H1 (cell line): ENCODE measurements around the gene NSUN2. TPM values are rescaled to one million over a fixed set of nuclear protein-coding genes. Genes with fewer than 3 reads are reported as not detected.

Experiments
- CTCF ChIA-PET: fragments of 300-600 bp; sonication (Branson Sonifier 250); formaldehyde crosslinking; loops from one replicate; lab custom pipeline; 2021; ENCODE audit not compliant: partially characterized antibody; lab: Charles Lee
- POLR2A ChIA-PET: fragments of 300-600 bp; sonication (Branson Sonifier 250); formaldehyde crosslinking; loops from one replicate; lab custom pipeline; 2021; ENCODE audit warnings: inconsistent platforms; ENCODE audit not compliant: partially characterized antibody; lab: Charles Lee
- DNase-seq, 2 experiments: peaks; one replicate each; pipeline versions ENCODE4 v3.0.0 to v3.0.0-alpha.2; 2010 to 2022; ENCODE audit warnings: low spot score in 2 of 2, low read depth in 1 of 2, mixed read lengths in 1 of 2
- FAIRE-seq: peaks from 2 replicates; lab custom pipeline; 2011; peaks lifted over from hg19 to GRCh38; lab: Jason Lieb, UNC
- H2AFZ ChIP-seq: 2 replicates; pipeline ENCODE4 v1.8.1; 2012; ENCODE audit warnings: low read length, inconsistent platforms
- H2AK5ac ChIP-seq: 2 replicates; pipeline ENCODE4 v1.6.1; 2013; ENCODE audit warnings: low read depth, low read length
- H2BK120ac ChIP-seq: replicated peaks from 2 replicates; pipeline ENCODE3; 2013; ENCODE audit warnings: low read depth, low read length, inconsistent platforms
- H2BK12ac ChIP-seq: 2 replicates; pipeline ENCODE4 v1.6.1; 2013; ENCODE audit warnings: low read depth, low read length
- H2BK15ac ChIP-seq: 2 replicates; pipeline ENCODE4 v1.6.1; 2013; ENCODE audit warnings: low read length
- H2BK20ac ChIP-seq: 2 replicates; pipeline ENCODE4 v1.6.1; 2013; ENCODE audit warnings: low read length
- H2BK5ac ChIP-seq: 2 replicates; pipeline ENCODE4 v1.6.1; 2013; ENCODE audit warnings: low read depth, low read length
- H3K14ac ChIP-seq: 2 replicates; pipeline ENCODE4 v1.6.1; 2013; ENCODE audit warnings: inconsistent platforms; ENCODE audit not compliant: insufficient read length
- H3K18ac ChIP-seq: 2 replicates; pipeline ENCODE4 v1.6.1; 2013; ENCODE audit warnings: low read length; ENCODE audit errors: extremely low read depth
- H3K23ac ChIP-seq: 2 replicates; pipeline ENCODE4 v1.6.1; 2013; ENCODE audit warnings: inconsistent platforms; ENCODE audit not compliant: insufficient read length
- H3K23me2 ChIP-seq: 2 replicates; pipeline ENCODE4 v1.6.1; 2013; ENCODE audit warnings: low read depth, low read length
- H3K27ac ChIP-seq: 2 replicates; pipeline ENCODE4 v1.6.1; 2011; ENCODE audit warnings: low read depth, low read length, inconsistent platforms
- H3K27me3 ChIP-seq, 4 experiments: replicated peaks in 1 of 4; 1 replicate in 1 of 4; 2 replicates in 3 of 4; pipeline versions ENCODE4 v1.6.1 to v1.8.1; 2011 to 2013; ENCODE audit warnings: low read length in 3 of 4, mild to moderate bottlenecking in 3 of 4, inconsistent platforms in 2 of 4, mixed read lengths in 2 of 4, moderate library complexity in 1 of 4; ENCODE audit not compliant: control insufficient read depth in 3 of 4, insufficient read depth in 3 of 4; ENCODE audit errors: extremely low read depth in 1 of 4
- H3K36me3 ChIP-seq, 4 experiments: 2 replicates each; pipeline versions ENCODE4 v1.6.1 to v1.8.1; 2011 to 2013; ENCODE audit warnings: mild to moderate bottlenecking in 4 of 4, low read length in 3 of 4, moderate library complexity in 2 of 4, control low read depth in 1 of 4, inconsistent platforms in 1 of 4; ENCODE audit not compliant: insufficient read depth in 4 of 4, control insufficient read depth in 2 of 4
- H3K4ac ChIP-seq: replicated peaks from 2 replicates; pipeline ENCODE3; 2013; ENCODE audit warnings: low read length, low read depth, mixed read lengths, inconsistent platforms; ENCODE audit not compliant: insufficient read length
- H3K4me1 ChIP-seq, 4 experiments: replicated peaks in 1 of 4; 1 replicate in 1 of 4; 2 replicates in 3 of 4; pipeline versions ENCODE4 v1.6.1 to v1.8.1; 2011 to 2013; ENCODE audit warnings: low read length in 3 of 4, inconsistent platforms in 2 of 4, mixed read lengths in 1 of 4; ENCODE audit not compliant: insufficient read depth in 4 of 4, control insufficient read depth in 3 of 4
- H3K4me2 ChIP-seq, 2 experiments: 2 replicates each; pipeline versions ENCODE4 v1.6.1 to v1.8.1; 2011 to 2013; ENCODE audit warnings: low read depth in 2 of 2, low read length in 2 of 2, control low read depth in 1 of 2, inconsistent platforms in 1 of 2, mild to moderate bottlenecking in 1 of 2; ENCODE audit not compliant: insufficient read depth in 1 of 2
- H3K4me3 ChIP-seq, 4 experiments: fragments of 200-600, 300-600 bp in 1 of 4; sonication (generic), shearing (Covaris generic), sonication (Bioruptor Twin) in 1 of 4; 2 replicates each; pipeline versions ENCODE4 v1.5.1 to v1.8.1; 2011 to 2016; ENCODE audit warnings: low read length in 4 of 4, low read depth in 3 of 4, control low read depth in 2 of 4, inconsistent platforms in 2 of 4, mild to moderate bottlenecking in 2 of 4, mixed read lengths in 1 of 4, moderate library complexity in 1 of 4; ENCODE audit not compliant: insufficient read depth in 2 of 4; ENCODE audit errors: extremely low read depth in 1 of 4
- H3K56ac ChIP-seq: replicated peaks from 2 replicates; pipeline ENCODE3; 2013; ENCODE audit warnings: low read depth, mild to moderate bottlenecking, mixed read lengths, low read length, inconsistent platforms; ENCODE audit not compliant: insufficient read length
- H3K79me1 ChIP-seq: 2 replicates; pipeline ENCODE4 v1.6.1; 2013; ENCODE audit warnings: low read depth, low read length, control low read depth
- H3K79me2 ChIP-seq, 2 experiments: 2 replicates each; pipeline versions ENCODE4 v1.6.1 to v1.8.1; 2012 to 2013; ENCODE audit warnings: low read length in 2 of 2, mild to moderate bottlenecking in 2 of 2, inconsistent platforms in 1 of 2; ENCODE audit not compliant: insufficient read depth in 2 of 2, control insufficient read depth in 1 of 2
- H3K9ac ChIP-seq, 4 experiments: replicated peaks in 1 of 4; 1 replicate in 1 of 4; 2 replicates in 3 of 4; pipeline versions ENCODE4 v1.6.1 to v1.8.1; 2011 to 2013; ENCODE audit warnings: low read depth in 3 of 4, low read length in 3 of 4, control low read depth in 2 of 4, mild to moderate bottlenecking in 2 of 4, moderate library complexity in 2 of 4, inconsistent platforms in 1 of 4; ENCODE audit errors: extremely low read depth in 1 of 4
- H3K9me3 ChIP-seq, 2 experiments: 2 replicates each; pipeline versions ENCODE4 v1.6.1 to v1.8.1; 2012 to 2013; ENCODE audit warnings: mild to moderate bottlenecking in 2 of 2, moderate library complexity in 2 of 2, control low read depth in 1 of 2, inconsistent platforms in 1 of 2, low read depth in 1 of 2, low read length in 1 of 2, mixed read lengths in 1 of 2; ENCODE audit not compliant: insufficient read depth in 2 of 2
- H4K20me1 ChIP-seq, 2 experiments: replicated peaks in 1 of 2; 2 replicates each; pipeline versions ENCODE3 to v1.8.1; 2011 to 2013; ENCODE audit warnings: inconsistent platforms in 2 of 2, low read length in 2 of 2, mild to moderate bottlenecking in 1 of 2; ENCODE audit not compliant: insufficient read depth in 2 of 2, control insufficient read depth in 1 of 2
- H4K5ac ChIP-seq: 2 replicates; pipeline ENCODE4 v1.6.1; 2013; ENCODE audit warnings: low read length, low read depth, mixed read lengths, inconsistent platforms; ENCODE audit not compliant: insufficient read length
- H4K8ac ChIP-seq: 2 replicates; pipeline ENCODE4 v1.8.0; 2013; ENCODE audit warnings: mild to moderate bottlenecking, moderate library complexity, low read length, inconsistent platforms; ENCODE audit not compliant: insufficient read depth; ENCODE audit errors: extremely low read depth
- H4K91ac ChIP-seq: replicated peaks from 2 replicates; pipeline ENCODE3; 2013; ENCODE audit warnings: low read length, mixed read lengths, inconsistent platforms; ENCODE audit not compliant: insufficient read length
- BRCA1 ChIP-seq: IDR thresholded peaks from 2 replicates; pipeline ENCODE4 v1.6.1; 2012; ENCODE audit warnings: low read depth, low read length, improper control_type of control experiment
- CREB1 ChIP-seq: IDR thresholded peaks from 2 replicates; pipeline ENCODE4 v1.6.1; 2012; ENCODE audit warnings: inconsistent platforms
- KDM5A ChIP-seq: fragments of 200-600 bp; IDR thresholded peaks from 2 replicates; pipeline ENCODE4 v1.7.1; 2012; ENCODE audit warnings: mild to moderate bottlenecking, low read length, inconsistent platforms, mixed read lengths
- POLR2A ChIP-seq, 2 experiments: IDR thresholded peaks; 1 replicate in 1 of 2; 2 replicates in 1 of 2; pipeline ENCODE4 v1.6.1; 2011; ENCODE audit warnings: low read depth in 2 of 2, low read length in 2 of 2, mild to moderate bottlenecking in 2 of 2; ENCODE audit errors: control extremely low read depth in 1 of 2
- TBP ChIP-seq: IDR thresholded peaks from 2 replicates; pipeline ENCODE4 v1.6.1; 2011; ENCODE audit warnings: low read depth, low read length, improper control_type of control experiment
- WGBS, 2 experiments: shearing (Covaris generic) in 1 of 2; methylation state at CpG; one replicate each; pipeline versions ENCODE4 v1.1.6 to v1.1.7; 2013 to 2015; ENCODE audit warnings: low lambda C conversion rate in 2 of 2, mixed read lengths in 2 of 2, inconsistent platforms in 1 of 2, low coverage in 1 of 2, missing lambda C conversion rate in 1 of 2; ENCODE audit not compliant: insufficient replicate concordance in 2 of 2, insufficient coverage in 1 of 2, insufficient read length in 1 of 2; ENCODE audit errors: extremely low coverage in 1 of 2, missing lambda C conversion rate in 1 of 2; 5-methylcytosine and 5-hydroxymethylcytosine counted together
- polyA plus RNA-seq, 7 experiments: library from polyadenylated mRNA; depleted of rRNA in 3 of 7; stranded (reverse) in 5 of 7; unstranded in 2 of 7; fragments of >200 nt in 5 of 7; fragments of 200-250 nt in 2 of 7; gene quantifications; 1 replicate in 5 of 7; 2 replicates in 1 of 7; 4 replicates in 1 of 7; pipeline versions ENCODE4 v1.2.1 to v1.2.3, GENCODE V29; 2011 to 2013; ENCODE audit warnings: missing spikeins in 2 of 7, mixed read lengths in 2 of 7
- total RNA-seq: library from RNA; stranded (reverse); fragmentation: NEBNext Ultra II Directional; extraction: Animal tissue kit (Norgen Biotek cat#: 25700); gene quantifications from 2 replicates; pipeline ENCODE4 v1.2.1, GENCODE V29; 2021

Gene NSUN2
- total and polyA plus RNA-seq, 2 of the 8 experiments (the other 6 are each of a cell fraction or from before 2014, with no cell fraction given) = 47.3 to 94.7 TPM

DNA sequence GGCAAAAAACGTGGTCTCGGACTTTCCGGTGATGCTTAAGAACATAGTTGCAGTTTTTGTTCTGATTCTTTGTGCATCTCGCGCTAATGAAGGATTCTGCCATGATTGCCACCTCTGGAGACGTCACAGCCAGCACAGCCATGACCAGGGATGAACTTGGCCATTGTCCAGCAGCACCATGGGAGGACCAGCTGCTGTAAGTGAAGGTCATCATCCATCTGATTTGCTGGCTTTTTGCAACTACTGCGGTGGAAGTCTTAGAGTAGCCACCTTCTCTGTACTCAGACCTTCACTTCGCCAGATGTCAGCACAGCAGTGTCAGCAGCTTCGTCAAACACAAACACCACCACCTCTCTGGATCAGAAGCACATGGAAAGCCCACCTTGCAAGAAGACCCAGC lies 45.7 kb downstream of the NSUN2 start:
- Histone ChIP-seq H3K9ac (no peak overlapping the region), H4K20me1 (no peaks in the 10 kb centered on the region), H3K14ac (no peak overlapping the region), H4K8ac (no peak overlapping the region), H3K23ac (no peak overlapping the region), H2BK20ac (no peak overlapping the region), H2BK15ac (no peak overlapping the region), H2BK120ac (no peak overlapping the region), H3K79me1 (no peaks in the 10 kb centered on the region), H2AFZ (no peak overlapping the region; the same call in 1 of the 2 replicates), H3K9me3 (no peaks in the 10 kb centered on the region; a peak in 1 of 4 replicates), H2AK5ac (no peak overlapping the region), H3K4me1 (peaks cover 0 to 7% (median 3%) of the 10 kb centered on the region in 4 experiments; a peak in 6 of 7 replicates), H2BK12ac (no peak overlapping the region), H3K56ac (no peak overlapping the region), H3K18ac (no peak overlapping the region), H3K27me3 (peaks cover 0 to 17% (median 14%) of the 10 kb centered on the region in 4 experiments; a peak in 6 of 7 replicates), H3K27ac (no peak overlapping the region), H3K36me3 (no peaks in the 10 kb centered on the region), H4K91ac (no peak overlapping the region), H2BK5ac (no peak overlapping the region), H3K79me2 (no peaks in the 10 kb centered on the region), H3K4me3 (no peak overlapping the region), H4K5ac (no peak overlapping the region), H3K4ac (no peak overlapping the region), H3K23me2 (peaks cover 7% of the 10 kb centered on the region; the same call in 1 of the 2 replicates), H3K4me2 (no peak overlapping the region)
- WGBS, 2 experiments = 94% methylated on average over 9 of the region's 9 CpGs; no CpG with 5 or more reads in 1 of the 2 experiments
- TF ChIP-seq POLR2A (IDR thresholded peaks at IDR 0.05; ENCODE audit: control extremely low read depth in 1 of 2, low read depth in 2 of 2, low read length in 2 of 2) = no peak
- no peak for TF ChIP-seq KDM5A
- TF ChIP-seq CREB1 = no peak
- TF ChIP-seq BRCA1 = no peak
- no peak for TF ChIP-seq TBP
- no peak for DNase-seq
- POLR2A ChIA-PET = interaction anchor here (1.3 kb wide), 1 partner anchor 46 kb away, joined by 3 read pairs; the partner anchor contains the start of genes NSUN2 and SRD5A1
- CTCF ChIA-PET = interaction anchor here (1.1 to 2.4 kb wide), 3 partner anchors 9 to 100 kb away, joined by 3 to 4 read pairs (median 3); no protein-coding TSS in a partner anchor
- FAIRE-seq = no peak
